22Rv1 (cell line): ENCODE results near the gene PCDH12.

Experiments used
- CTCF ChIP-seq: fragments of 450-650 bp; IDR thresholded peaks from 2 replicates; pipeline ENCODE4 v1.5.1; 2017; ENCODE audit warnings: mild to moderate bottlenecking
- ZFX ChIP-seq: fragments of 450-650 bp; IDR thresholded peaks from 2 replicates; pipeline ENCODE4 v1.6.1; 2017; ENCODE audit warnings: antibody characterized with exemption, borderline replicate concordance

GRCh38 chr5:141906517-141906916 lies 51.5 kb downstream of the PCDH12 start:
- TF ChIP-seq CTCF (no peak), ZFX (no peak)
